Central memory CD4-positive, alpha-beta T cell (primary cell): ENCODE results near the gene ACTN1.

Source experiments
- DNase-seq: peaks from one replicate; pipeline ENCODE4 v3.0.0; 2022

ACTN1 gene

GRCh38 chr14:68968721-68969120, 10.4 kb downstream of the ACTN1 start:
- no peak for DNase-seq

DNA sequence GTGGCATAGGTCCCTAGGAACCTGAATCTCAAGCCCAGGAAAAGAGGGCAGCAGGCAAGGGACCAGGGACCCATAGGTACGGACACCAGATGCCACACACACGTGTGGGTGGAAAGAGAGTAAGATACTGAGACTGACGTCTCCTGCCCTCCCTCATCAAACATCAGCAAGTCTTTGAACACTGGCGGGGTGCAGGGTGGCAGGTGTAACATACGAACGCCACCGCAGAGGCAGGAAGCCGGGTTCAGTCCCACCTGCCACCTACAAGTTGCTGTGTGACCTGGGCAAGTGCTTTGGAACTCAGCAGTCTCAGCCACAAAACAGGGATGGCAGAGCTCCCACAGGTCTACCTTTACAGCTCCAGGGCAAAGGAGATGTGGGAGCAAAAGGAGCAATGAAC, 11.1 kb downstream of the ACTN1 start:
- DNase-seq, result peak; percentile 84

DNA sequence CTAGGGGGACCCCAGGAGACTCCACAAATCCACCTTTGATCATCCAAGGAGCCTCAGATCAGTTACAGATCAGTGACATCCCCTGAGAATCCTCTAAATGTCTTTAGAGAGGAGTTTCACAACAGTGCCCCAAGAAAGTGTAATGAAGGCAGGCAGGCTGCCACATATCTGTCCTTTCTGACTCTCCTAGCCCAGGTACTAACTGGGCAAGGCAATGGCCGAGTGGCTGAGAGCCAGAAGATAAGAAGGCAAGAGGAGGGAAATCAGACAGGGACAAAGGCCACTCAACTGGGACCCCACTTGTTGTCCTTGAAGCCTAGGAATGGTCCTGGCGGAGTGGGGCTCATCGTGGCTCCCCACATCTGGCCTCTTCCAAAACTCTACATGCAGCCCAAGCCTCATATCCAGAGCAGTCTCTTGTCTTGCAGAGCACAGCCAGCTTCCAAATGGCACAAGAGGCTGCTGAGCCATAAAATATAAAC, 11.6 kb downstream of the ACTN1 start:
- no peak for DNase-seq

GRCh38 chr14:68966872-68967301, 12.2 kb downstream of the ACTN1 start:
- DNase-seq, result no peak

- DNase-seq, result no peak
These were observed 13.8 kb downstream of the ACTN1 start for GRCh38 chr14:68965261-68965761.

GRCh38 chr14:68964300-68965093, 14.6 kb downstream of the ACTN1 start:
- no peak for DNase-seq

DNA sequence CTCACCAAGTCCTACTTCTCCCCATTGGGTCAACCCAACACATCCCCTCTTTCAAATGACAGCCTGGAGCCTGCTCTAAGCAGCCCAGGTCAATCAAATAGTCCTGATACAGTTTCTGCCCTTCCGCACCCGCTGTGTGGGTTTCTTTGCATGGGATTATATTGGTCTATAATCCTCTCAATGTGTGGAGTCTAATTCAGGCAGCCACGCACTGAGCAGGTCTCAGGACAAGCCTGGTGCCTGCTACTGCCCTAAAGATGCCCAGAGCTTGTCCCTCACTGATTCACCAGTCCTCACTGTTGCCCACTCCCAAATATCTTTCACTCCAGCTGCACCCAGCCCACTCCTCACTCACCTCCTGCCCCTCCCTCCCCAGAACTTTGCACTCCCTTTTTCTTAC, 16.4 kb downstream of the ACTN1 start:
- no peak for DNase-seq

DNA sequence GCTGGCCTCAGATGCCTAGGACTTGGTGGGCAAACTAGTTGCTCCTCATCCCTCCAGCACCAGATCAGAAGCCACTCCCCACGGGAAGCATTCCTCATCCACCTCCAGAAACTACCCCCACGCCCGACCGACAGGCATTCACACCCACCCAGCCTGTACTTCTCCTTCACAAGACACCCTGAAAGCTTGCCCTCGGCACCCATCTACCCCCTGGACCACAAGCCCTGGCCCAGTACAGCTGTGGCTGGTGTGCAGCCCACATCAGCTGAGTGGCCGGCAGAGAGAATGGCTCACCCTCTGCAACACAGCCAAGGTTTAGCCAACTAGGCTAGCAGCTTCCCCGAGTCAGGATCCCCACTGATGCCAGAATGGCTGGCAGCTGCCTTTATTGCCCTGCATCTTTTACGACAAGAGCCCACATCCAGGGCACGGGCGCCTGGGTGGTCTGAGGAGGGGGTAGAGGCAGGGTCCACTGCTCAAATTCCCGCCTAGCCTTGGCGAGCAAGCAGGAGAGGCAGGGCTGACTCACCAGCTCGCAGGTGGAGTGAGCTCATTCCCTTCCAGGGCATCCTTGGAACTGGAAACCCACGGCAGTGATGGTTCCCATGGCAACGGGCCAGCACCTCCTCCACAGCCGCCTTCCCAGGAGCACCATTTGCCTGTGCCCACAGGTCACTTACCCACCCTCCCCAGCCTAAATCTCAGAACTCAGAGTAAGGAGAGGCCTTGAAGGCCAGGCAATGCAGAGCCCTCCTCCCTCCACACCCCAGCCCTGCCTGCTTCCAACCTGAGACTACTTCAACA, 17.1 kb downstream of the ACTN1 start:
- DNase-seq, result no peak

- DNase-seq, result no peak
These were observed 17.7 kb downstream of the ACTN1 start for GRCh38 chr14:68961361-68961760.

DNA sequence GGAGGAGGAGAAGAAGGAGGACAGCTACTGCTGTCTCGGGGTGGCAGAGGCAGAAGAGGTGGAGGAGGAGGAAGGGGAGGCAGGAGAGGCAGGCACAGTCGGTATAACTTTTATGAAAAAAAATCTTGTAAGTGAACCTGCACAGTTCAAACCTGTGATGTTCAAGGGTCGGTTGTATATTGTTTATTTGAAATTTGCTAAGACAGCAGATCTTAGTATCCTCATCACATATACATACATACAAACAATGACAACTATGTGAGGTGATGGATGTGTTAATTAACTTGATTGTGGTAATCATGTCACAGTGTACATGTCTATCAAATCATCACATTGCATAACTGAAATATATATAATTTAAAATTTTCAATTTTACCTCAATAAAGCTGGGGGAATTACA, 19.0 kb downstream of the ACTN1 start:
- DNase-seq, result no peak

DNA sequence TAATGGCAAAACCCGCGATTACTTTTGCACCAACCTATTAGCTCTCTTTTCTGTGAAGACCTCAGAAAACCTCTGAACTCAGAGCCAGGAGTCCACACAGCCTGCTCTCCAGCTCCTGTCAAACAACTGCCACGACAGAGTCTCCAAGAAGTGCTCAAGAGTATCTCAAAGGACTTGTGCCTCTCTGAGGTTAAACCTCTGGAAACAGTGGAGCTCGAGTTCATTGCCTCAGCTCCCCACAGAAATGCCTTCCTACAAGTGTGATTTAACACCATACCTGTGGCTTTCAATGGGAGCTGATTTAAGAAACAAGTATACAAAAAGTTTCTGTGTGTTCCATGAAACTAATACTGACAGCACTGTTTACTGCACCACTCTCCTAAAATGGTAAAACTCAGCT, 20.1 kb downstream of the ACTN1 start:
- DNase-seq, result no peak

- no peak for DNase-seq
These were observed 20.5 kb downstream of the ACTN1 start for GRCh38 chr14:68958553-68958952.

GRCh38 chr14:68957775-68958174, 21.3 kb downstream of the ACTN1 start:
- no peak for DNase-seq

GRCh38 chr14:68956724-68957123, 22.4 kb downstream of the ACTN1 start:
- no peak for DNase-seq

GRCh38 chr14:68955851-68956179, 23.3 kb downstream of the ACTN1 start:
- DNase-seq, result no peak

- no peak for DNase-seq
These were observed 23.8 kb downstream of the ACTN1 start for GRCh38 chr14:68955164-68955850.

DNA sequence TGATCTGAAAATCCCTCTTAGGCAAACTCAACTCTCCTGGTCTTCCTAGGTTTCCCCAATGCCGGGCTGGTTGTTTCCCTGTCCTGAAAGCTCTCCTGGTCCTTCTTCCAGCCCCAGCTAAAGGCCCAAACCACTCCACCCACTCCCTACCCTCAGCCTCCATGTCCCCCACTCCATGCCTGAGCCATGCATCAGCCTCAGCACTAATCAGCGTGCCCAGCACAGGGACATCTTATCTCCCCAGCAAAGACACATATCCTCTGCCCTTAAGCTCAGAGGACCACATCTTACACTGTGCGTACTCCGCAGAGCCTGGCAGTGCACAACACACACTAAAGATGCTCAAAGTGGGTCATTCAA, 25.9 kb downstream of the ACTN1 start:
- DNase-seq, result no peak

DNA sequence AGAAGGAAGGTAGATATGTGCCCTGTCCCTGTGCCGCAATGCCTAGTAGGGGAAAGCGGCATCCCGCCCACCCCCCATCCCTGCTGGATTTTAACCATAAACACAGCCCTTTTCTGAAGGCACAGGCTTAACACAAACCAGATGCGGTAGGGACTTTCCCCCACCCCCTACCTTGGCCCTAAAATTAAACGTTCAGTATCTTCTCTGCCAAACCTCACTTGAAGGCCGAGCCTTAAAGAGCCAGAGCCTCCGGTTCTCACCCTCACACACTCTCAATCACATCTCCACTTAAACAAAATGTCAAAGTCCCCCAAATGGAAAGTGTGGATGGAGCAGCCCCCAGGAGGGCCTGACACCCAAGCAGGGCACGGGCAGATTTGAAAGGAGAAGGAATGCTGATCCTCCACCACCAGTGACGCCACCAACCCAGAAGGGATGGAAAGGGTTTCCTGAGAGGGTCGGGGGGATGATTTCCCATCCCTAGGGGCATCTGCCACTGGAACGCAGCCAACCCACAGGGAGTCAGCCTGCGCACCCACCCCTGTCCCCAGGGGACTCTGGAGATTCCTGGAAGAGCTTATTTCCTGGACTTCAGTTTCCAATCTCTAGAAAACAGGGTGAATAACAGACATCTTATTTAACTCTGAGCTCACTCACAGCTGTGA, 26.4 kb downstream of the ACTN1 start:
- no peak for DNase-seq

DNA sequence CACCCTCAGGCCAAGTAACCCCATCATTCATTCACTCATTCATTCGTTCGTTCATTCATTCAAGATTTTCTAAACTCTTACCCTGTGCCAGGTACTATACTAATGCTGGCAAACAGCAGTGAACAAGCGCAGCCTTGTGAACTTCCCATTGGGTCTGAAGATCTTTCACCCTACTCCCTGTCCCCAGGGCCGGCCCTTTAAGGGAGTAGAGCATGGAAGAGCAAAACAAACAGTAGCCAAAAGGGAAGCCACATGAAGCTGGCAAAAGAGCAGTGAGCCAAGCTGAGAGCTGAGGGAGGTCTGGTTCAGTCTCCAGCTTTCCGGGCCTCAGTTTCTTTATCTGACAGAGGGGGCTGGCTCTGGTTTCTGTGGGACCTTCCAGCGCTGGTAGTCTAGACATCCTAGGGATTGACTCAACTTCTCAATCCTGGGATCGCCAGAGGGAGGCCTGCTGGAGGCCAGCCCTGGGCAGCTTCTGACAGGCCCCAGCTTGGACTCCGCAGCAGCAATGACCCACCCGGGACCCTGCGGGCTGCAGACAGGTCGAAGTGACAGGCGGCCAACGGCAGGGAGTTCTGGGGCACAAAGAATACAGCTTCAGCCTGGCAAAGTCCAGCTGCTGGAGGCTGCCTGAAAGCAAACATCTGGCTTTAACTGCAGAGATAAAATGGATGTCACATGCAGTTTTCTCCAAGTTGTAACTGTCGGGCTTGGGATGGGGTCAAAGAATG, 27.1 kb downstream of the ACTN1 start:
- DNase-seq, result no peak

DNA sequence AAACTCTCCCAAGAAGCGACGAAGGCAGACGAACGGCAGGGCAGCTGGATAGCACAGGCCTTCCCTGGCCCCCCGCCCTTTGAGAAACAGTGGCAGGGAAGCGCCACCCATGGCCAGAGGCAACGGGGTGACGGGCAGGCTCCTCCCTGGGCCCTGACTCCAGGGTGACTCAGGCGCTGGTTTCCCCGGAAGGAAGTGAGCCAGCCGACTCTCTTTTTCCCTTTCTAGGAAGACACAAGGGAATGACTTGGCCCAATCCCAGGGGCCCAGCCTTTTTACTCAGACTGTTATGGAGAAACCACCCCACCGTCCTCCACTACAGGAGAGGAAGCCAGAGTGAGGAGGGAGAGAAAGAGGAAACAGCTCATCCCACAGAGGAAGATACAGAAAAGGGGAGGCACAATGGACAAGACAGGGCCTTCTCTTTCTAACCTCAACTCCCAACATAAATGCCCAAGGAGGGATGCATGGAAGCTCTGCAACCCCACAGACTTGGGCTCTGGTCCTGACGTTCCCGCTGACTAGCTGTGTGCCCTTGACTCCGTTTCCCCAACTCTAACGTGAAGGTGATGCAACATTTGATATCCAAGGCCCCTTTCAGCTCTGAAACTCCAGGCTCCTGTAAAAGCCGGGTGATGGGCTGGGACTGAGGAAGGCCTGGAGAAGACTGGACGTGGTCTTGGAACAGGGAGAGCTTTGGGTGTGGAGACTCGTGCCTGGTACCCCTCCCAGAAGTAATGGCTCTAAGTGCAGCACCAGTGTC, 27.9 kb downstream of the ACTN1 start:
- no peak for DNase-seq

GRCh38 chr14:68950111-68950510, 29.0 kb downstream of the ACTN1 start:
- DNase-seq, result no peak
